T-helper 2 cell treated with Interferon-gamma antibody and Interleukin-4, amounts not matched to agents 100 ng/mL and 5 ng/mL, for 36 hours (primary cell): Measurements from ENCODE around the gene ZNF79. TPM values are rescaled to one million over a fixed set of nuclear protein-coding genes. Genes with fewer than 3 reads are reported as not detected.

Experiments
- intact Hi-C: fragments of 100-400 bp; cut with micrococcal nuclease; formaldehyde crosslinking; loops from one replicate; pipeline ENCODE4 v1.15.1; 2023
- total RNA-seq: library from RNA; stranded (reverse); gene quantifications from 2 replicates; pipeline ENCODE4 v1.2.3, GENCODE V29; 2022

ZNF79 gene
- total RNA-seq: 13.3 TPM in 2 replicates

DNA sequence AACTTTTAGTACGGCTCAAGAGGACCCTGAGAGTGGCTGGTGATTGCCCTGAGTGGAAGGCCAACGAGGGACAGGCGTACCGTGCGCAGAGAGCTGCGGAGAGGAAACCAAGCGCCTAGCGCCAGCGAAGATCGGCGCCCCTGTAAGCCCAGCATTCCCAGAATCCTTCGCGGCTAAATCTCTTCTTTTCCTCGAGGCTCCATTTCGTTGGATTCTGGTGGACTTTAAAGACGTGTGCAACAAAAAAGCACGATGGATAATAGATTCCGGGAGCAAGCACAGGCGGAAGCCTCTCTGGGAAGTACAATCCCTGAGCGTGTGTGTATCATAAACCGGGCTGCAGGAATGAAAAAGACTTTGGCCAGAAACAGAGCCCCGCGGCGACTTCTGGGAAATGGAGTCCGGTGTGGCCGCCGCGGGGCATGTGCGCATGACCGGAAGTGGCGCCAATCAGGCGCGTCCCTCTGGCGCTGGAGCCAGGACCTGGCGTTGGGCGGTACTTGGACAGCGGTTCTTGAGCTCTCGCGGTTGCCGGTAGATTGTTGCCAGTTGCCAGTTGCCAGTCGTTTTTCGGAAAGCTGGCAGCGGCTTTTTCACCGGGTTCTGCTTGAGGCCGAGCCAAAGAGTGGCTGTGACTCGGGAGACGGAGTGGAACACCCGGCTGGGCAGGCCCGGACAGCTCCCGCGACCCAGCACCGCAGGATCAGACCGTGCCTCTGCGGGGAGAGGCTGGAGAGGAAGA lies at the start of gene ZNF79:
ZNF79 (plus strand) TSS at position 449 of the 742 bp plus-strand sequence. CDS start 406 bp downstream, outside the sequence.
- intact Hi-C loops: loop anchor here (1.0 to 10.0 kb wide), 6 partner anchors 27 to 619 kb away; partner anchors contain the start of genes LRSAM1, RPL12, SLC2A8 and TOR2A

DNA sequence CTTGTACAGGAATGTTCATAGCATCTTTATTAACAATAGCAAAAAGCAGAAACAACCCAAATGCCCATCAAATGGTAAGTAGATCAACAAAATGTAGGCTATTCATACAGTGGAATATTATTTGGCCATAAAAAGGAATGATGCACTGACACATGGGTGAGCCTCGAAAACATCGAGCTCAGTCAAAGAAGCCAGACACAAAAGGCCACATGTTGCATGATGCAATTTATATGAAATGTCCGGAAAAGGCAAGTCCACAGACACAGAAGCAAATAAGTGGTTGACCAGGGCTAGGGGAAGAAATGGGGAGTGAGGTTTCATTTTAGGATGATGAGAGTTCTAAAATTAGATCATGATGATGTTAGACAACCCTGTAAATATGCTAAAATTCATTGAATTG lies 43.7 kb upstream of the ZNF79 start:
- intact Hi-C loops: no loop called here

- intact Hi-C loops: no loop called here
Observed at GRCh38 chr9:127382541-127382940, 41.6 kb upstream of the ZNF79 start.

- intact Hi-C loops: no loop called here
Observed at GRCh38 chr9:127384016-127384730, 40.0 kb upstream of the ZNF79 start.

GRCh38 chr9:127384901-127385300 lies 39.3 kb upstream of the ZNF79 start:
- intact Hi-C loops: loop anchor here (5.0 kb wide), 1 partner anchor 398 kb away; no protein-coding TSS in a partner anchor

GRCh38 chr9:127386249-127386648 lies 37.9 kb upstream of the ZNF79 start:
- intact Hi-C loops: loop anchor here (5.0 kb wide), 1 partner anchor 399 kb away; no protein-coding TSS in a partner anchor

- intact Hi-C loops: loop anchor here (5.0 kb wide), 1 partner anchor 400 kb away; no protein-coding TSS in a partner anchor
Observed at GRCh38 chr9:127386981-127387380, 37.2 kb upstream of the ZNF79 start.

- intact Hi-C loops: loop anchor here (1.0 to 5.0 kb wide), 4 partner anchors 8 to 401 kb away; partner anchors contain the start of genes LRSAM1, RPL12 and ZNF79
Observed at GRCh38 chr9:127388037-127388855, 35.9 kb upstream of the ZNF79 start.

DNA sequence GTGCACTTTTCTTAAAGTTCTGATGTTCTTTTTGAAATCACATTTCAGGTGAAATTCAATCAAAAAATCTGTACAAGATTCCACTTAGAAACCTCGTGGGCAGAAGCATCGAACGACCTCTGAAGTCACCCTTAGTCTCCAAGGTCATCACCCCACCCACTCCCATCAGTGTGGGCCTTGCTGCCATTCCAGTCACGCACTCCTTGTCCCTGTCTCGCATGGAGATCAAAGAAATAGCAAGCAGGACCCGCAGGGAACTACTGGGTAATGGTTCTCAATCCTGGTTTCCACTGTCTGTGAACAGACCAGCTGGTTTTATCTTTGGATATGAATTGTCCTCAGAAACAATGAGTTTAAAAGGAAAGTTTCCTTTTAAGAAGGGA lies 35.3 kb upstream of the ZNF79 start:
- intact Hi-C loops: loop anchor here (1.0 to 5.0 kb wide), 4 partner anchors 7 to 402 kb away; partner anchors contain the start of genes LRSAM1, RPL12 and ZNF79

- intact Hi-C loops: loop anchor here (2.0 to 10.0 kb wide), 4 partner anchors 35 to 1725 kb away; partner anchors contain the start of genes CRAT, LRSAM1, PTPA and RPL12
Observed at GRCh38 chr9:127389381-127390247, 34.6 kb upstream of the ZNF79 start.

DNA sequence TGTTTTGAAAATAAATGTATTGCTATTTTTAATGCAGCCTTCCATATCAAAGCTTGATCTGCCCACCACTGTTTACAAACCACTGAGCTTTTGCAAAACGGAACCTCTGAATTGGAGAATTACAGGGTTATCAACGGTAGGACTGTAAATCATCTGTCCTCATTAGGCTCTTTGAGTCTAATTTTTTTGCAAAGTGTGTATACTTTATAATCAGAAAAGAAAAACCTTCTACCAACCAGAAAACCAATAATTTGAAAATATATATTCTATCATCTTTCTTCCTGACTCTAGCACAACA lies 34.0 kb upstream of the ZNF79 start:
- intact Hi-C loops: loop anchor here (10.0 kb wide), 1 partner anchor 1725 kb away; the partner anchor contains the start of genes CRAT and PTPA

DNA sequence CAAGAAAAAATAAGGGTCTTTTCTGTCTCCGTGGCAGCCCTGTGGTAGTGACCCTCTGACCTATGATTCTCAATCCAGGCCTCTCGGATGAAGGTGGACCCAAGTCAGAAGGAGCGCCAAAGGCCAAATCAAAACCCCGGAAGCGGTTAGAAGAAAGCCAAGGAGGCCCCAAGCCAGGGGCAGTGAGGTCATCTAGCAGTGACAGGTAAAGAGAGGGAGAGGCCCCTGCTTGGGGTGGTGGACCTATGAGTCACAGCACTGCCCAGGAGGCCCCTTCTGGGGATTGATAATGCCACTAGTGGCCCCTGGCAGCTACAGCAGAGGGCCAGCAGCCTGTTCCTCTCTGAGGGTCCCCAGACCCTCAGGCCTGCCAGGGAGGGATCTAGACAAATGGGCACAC lies 33.6 kb upstream of the ZNF79 start:
- intact Hi-C loops: loop anchor here (10.0 kb wide), 1 partner anchor 1724 kb away; the partner anchor contains the start of genes CRAT and PTPA

- intact Hi-C loops: loop anchor here (10.0 kb wide), 1 partner anchor 1723 kb away; the partner anchor contains the start of genes CRAT and PTPA
Observed at GRCh38 chr9:127392166-127392565, 32.0 kb upstream of the ZNF79 start.

GRCh38 chr9:127392976-127393375 lies 31.2 kb upstream of the ZNF79 start:
- intact Hi-C loops: loop anchor here (10.0 kb wide), 1 partner anchor 1722 kb away; the partner anchor contains the start of genes CRAT and PTPA

- intact Hi-C loops: loop anchor here (10.0 kb wide), 1 partner anchor 1721 kb away; the partner anchor contains the start of genes CRAT and PTPA
Observed at GRCh38 chr9:127393645-127394044, 30.5 kb upstream of the ZNF79 start.

GRCh38 chr9:127395497-127396252 lies 28.5 kb upstream of the ZNF79 start:
- intact Hi-C loops: loop anchor here (1.0 to 10.0 kb wide), 7 partner anchors 7 to 1719 kb away; partner anchors contain the start of genes CRAT, LRSAM1, NAIF1 and PTPA

GRCh38 chr9:127396253-127396807 lies 27.9 kb upstream of the ZNF79 start:
- intact Hi-C loops: loop anchor here (1.0 to 10.0 kb wide), 7 partner anchors 8 to 1718 kb away; partner anchors contain the start of genes CRAT, LRSAM1, NAIF1 and PTPA
